MM.1S (cell line): ENCODE data around the gene DSCAML1.
"Not testable (repeated sequence)": the region's sequence is repeated elsewhere in the genome, so short reads cannot be mapped to it uniquely, and the experiment has no call there.

Experiments
- DNase-seq: peaks from one replicate; pipeline ENCODE4 v3.0.0-alpha.2; 2015
- H2AFZ ChIP-seq: fragments of 300-600 bp; sonication (generic); 2 replicates; pipeline ENCODE4 v1.6.0; 2016; ENCODE audit warnings: antibody characterized with exemption, low read length
- H3F3A ChIP-seq: fragments of 300-600 bp; sonication (generic); 2 replicates; pipeline ENCODE4 v1.6.1; 2016; ENCODE audit warnings: mild to moderate bottlenecking, antibody characterized with exemption, low read length, moderate library complexity, mixed read lengths; ENCODE audit not compliant: insufficient read depth
- H3K27ac ChIP-seq: fragments of 300-600 bp; sonication (generic); 2 replicates; pipeline ENCODE4 v1.5.1; 2016; ENCODE audit warnings: mild to moderate bottlenecking, low read length
- H3K27me3 ChIP-seq: fragments of 300-600 bp; sonication (generic); replicated peaks from 2 replicates; pipeline ENCODE4 v1.6.0; 2016; ENCODE audit warnings: low read length; ENCODE audit not compliant: insufficient read depth
- H3K36me3 ChIP-seq: fragments of 300-600 bp; sonication (generic); replicated peaks from 2 replicates; pipeline ENCODE4 v1.6.1; 2016; ENCODE audit warnings: mild to moderate bottlenecking, low read length, mixed read lengths; ENCODE audit not compliant: insufficient read depth
- H3K4me1 ChIP-seq: fragments of 300-600 bp; sonication (generic); 2 replicates; pipeline ENCODE4 v1.6.1; 2016; ENCODE audit warnings: low read length, mixed read lengths
- H3K4me2 ChIP-seq: fragments of 300-600 bp; sonication (generic); 2 replicates; pipeline ENCODE4 v1.6.0; 2016; ENCODE audit warnings: low read depth, low read length
- H3K4me3 ChIP-seq: fragments of 300-600 bp; sonication (generic); 2 replicates; pipeline ENCODE4 v1.5.1; 2016; ENCODE audit warnings: low read length, mixed read lengths
- H3K79me2 ChIP-seq: fragments of 300-600 bp; sonication (generic); 2 replicates; pipeline ENCODE4 v1.6.1; 2016; ENCODE audit warnings: mixed run types, low read length, mixed read lengths
- H3K9ac ChIP-seq: fragments of 300-600 bp; sonication (generic); 2 replicates; pipeline ENCODE4 v1.6.1; 2016; ENCODE audit warnings: low read length, mixed read lengths
- H3K9me2 ChIP-seq: fragments of 300-600 bp; sonication (generic); replicated peaks from 2 replicates; pipeline ENCODE4 v1.6.1; 2016; ENCODE audit warnings: mild to moderate bottlenecking, low read length, mixed read lengths; ENCODE audit not compliant: insufficient read depth
- H3K9me3 ChIP-seq: fragments of 300-600 bp; sonication (generic); replicated peaks from 2 replicates; pipeline ENCODE4 v1.6.1; 2016; ENCODE audit warnings: mild to moderate bottlenecking, low read length, mixed read lengths; ENCODE audit not compliant: insufficient read depth
- H4K20me1 ChIP-seq: fragments of 300-600 bp; sonication (generic); 2 replicates; pipeline ENCODE4 v1.6.1; 2016; ENCODE audit warnings: mild to moderate bottlenecking, low read length, moderate library complexity, mixed read lengths; ENCODE audit not compliant: insufficient read depth
- EZH2 ChIP-seq: fragments of 300-600 bp; sonication (generic); optimal IDR thresholded peaks from 2 replicates; pipeline ENCODE3; 2017; ENCODE audit warnings: low read depth, mild to moderate bottlenecking, antibody characterized with exemption, low read length, mixed read lengths
- EZH2phosphoT487 ChIP-seq: fragments of 300-600 bp; sonication (generic); IDR thresholded peaks from 2 replicates; pipeline ENCODE4 v1.6.1; 2018; ENCODE audit warnings: antibody characterized with exemption, low read length
- TF ChIP-seq, protein P1 (sequence below): fragments of 300-600 bp; sonication (generic); IDR thresholded peaks from 2 replicates; pipeline ENCODE4 v1.5.1; 2016; ENCODE audit warnings: antibody characterized with exemption, low read length, mixed read lengths

DSCAML1 gene

DNA sequence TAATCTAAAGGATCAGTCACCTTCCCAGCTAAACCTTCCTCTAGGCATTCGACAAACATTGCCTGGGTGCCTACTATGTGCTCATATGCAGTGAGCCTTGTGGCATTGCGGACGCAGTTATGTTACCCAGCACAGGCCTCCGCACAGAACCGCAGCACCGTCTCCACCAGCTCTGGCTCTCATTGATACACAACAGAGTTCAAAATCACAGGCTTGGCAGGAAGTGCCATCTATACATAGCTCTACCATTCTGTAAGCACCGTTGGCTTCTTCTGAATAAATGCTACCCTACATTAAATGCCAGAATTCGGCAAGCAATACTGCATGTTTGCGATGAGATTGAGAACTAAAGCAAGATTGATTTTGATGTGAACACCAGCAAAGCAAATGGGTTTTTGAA, 31.0 kb downstream of the DSCAML1 start:
- TF ChIP-seq EZH2 (no peak), EZH2phosphoT487 (no peak)
- TF ChIP-seq, protein P1, sequence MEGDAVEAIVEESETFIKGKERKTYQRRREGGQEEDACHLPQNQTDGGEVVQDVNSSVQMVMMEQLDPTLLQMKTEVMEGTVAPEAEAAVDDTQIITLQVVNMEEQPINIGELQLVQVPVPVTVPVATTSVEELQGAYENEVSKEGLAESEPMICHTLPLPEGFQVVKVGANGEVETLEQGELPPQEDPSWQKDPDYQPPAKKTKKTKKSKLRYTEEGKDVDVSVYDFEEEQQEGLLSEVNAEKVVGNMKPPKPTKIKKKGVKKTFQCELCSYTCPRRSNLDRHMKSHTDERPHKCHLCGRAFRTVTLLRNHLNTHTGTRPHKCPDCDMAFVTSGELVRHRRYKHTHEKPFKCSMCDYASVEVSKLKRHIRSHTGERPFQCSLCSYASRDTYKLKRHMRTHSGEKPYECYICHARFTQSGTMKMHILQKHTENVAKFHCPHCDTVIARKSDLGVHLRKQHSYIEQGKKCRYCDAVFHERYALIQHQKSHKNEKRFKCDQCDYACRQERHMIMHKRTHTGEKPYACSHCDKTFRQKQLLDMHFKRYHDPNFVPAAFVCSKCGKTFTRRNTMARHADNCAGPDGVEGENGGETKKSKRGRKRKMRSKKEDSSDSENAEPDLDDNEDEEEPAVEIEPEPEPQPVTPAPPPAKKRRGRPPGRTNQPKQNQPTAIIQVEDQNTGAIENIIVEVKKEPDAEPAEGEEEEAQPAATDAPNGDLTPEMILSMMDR, result no peak

DNA sequence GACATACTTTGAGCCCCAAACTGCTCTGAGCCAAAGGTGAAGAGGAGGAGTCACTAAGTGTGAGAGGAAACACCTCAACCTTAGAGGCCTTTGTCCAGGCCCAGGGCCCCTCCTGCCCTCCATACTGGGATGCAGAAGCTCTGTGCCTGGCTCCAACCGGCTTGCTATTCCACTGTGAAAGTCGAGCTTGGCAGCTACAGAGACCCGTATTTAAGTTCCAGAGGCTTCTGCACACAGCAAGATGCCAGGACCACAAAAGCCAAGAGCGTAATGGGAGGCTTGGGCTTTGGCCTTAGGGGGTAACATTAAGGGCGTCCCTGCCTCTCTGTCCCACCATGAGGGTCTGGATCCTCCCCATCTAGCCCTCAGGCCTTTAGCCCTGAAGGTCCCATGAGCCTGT, 31.9 kb downstream of the DSCAML1 start:
- Histone ChIP-seq H3K9me2 (no peaks in the 10 kb centered on the region), H4K20me1 (no peaks in the 10 kb centered on the region), H3K4me3 (no peak overlapping the region), H3K4me2 (no peak overlapping the region), H3K9ac (no peak overlapping the region), H3K9me3 (no peaks in the 10 kb centered on the region), H3K79me2 (no peaks in the 10 kb centered on the region), H3K4me1 (no peaks in the 10 kb centered on the region), H3K27me3 (peaks cover 37% of the 10 kb centered on the region), H3K27ac (no peak overlapping the region), H2AFZ (no peak overlapping the region), H3K36me3 (no peaks in the 10 kb centered on the region), H3F3A (no peaks in the 10 kb centered on the region)
- TF ChIP-seq EZH2 (no peak), EZH2phosphoT487 (no peak)
- TF ChIP-seq, protein P1, result no peak
- DNase-seq, result no peak

More for the DNA sequence above, 31.0 kb downstream of the DSCAML1 start:
- Histone ChIP-seq H3K4me1 (no peaks in the 10 kb centered on the region), H3K36me3 (no peaks in the 10 kb centered on the region), H3K4me3 (no peak overlapping the region), H3F3A (no peaks in the 10 kb centered on the region), H3K9ac (no peak overlapping the region), H3K4me2 (no peak overlapping the region), H2AFZ (no peak overlapping the region), H3K9me2 (no peaks in the 10 kb centered on the region), H4K20me1 (no peaks in the 10 kb centered on the region), H3K27me3 (peaks cover 41% of the 10 kb centered on the region), H3K79me2 (no peaks in the 10 kb centered on the region), H3K27ac (no peak overlapping the region), H3K9me3 (no peaks in the 10 kb centered on the region)
- no peak for DNase-seq

DNA sequence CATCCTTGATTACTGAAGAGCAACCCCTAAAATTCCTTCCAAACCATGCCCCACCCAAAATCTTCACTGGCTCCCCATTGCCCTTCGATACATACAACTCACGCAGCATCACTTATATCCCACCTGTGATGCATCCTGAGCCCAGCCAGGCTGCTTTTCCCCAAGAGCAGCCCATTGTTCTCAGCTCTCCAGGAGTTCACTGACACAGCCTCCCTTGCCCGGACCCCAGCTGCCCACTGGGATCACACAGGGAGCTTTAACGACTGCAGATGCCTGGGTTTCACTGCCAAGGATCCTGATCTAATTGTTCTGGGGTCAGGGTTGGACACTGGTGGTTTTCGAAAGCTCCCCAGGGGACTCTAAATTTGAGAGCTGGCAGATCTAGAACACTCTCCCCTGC, 33.6 kb downstream of the DSCAML1 start:
- H3K27me3 ChIP-seq, result peaks cover 49% of the 10 kb centered on the region
- H3K4me2 ChIP-seq, H2AFZ ChIP-seq, DNase-seq, H3K9ac ChIP-seq, H4K20me1 ChIP-seq, H3K9me2 ChIP-seq, H3K9me3 ChIP-seq, H3K36me3 ChIP-seq, H3K4me3 ChIP-seq, H3K4me1 ChIP-seq, H3K79me2 ChIP-seq, H3F3A ChIP-seq, H3K27ac ChIP-seq: not testable (repeated sequence)

DNA sequence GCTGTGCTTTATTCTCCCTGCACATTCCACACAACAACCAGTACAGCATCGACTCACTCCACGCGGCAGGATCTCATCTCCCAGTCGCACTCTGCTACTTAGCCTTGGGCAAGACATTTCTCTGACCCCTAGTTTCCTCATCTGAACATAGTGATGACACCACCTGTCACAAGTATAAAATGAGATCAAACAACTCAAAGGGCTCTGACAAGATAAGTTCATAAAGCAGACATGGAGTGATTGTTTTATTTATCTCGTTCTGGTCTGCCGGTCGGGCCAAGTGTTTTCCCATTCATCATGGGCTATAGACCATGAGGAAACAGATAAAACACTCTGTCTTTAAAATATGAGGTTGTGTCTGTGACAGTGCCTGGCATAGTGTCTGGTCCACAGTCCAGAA, 35.0 kb downstream of the DSCAML1 start:
- no peak for TF ChIP-seq EZH2
- TF ChIP-seq EZH2phosphoT487, result no peak
- TF ChIP-seq, protein P1, result no peak
- DNase-seq, result no peak
- Histone ChIP-seq H3K9me3 (no peaks in the 10 kb centered on the region), H3K4me3 (no peak overlapping the region), H3K4me1 (no peaks in the 10 kb centered on the region), H3K4me2 (no peak overlapping the region), H3K27ac (no peak overlapping the region), H3F3A (no peaks in the 10 kb centered on the region), H3K36me3 (no peaks in the 10 kb centered on the region), H4K20me1 (no peaks in the 10 kb centered on the region), H3K79me2 (no peaks in the 10 kb centered on the region), H2AFZ (no peak overlapping the region), H3K27me3 (peaks cover 44% of the 10 kb centered on the region), H3K9me2 (no peaks in the 10 kb centered on the region), H3K9ac (no peak overlapping the region)
